Type B pancreatic cell (in vitro differentiated cells): ENCODE measurements around the gene CGNL1. TPM values are rescaled to one million over a fixed set of nuclear protein-coding genes. Genes with fewer than 3 reads are reported as not detected.

Source experiments
- DNase-seq: peaks from one replicate; pipeline ENCODE4 v3.0.0; 2021; ENCODE audit warnings: mixed read lengths; ENCODE audit not compliant: unreplicated experiment; ENCODE audit errors: extremely low spot score
- H3K27ac Mint-ChIP-seq: 2 replicates; pipeline ENCODE4 v1.8.0; 2021; ENCODE audit warnings: mild to moderate bottlenecking, mixed read lengths
- H3K27me3 Mint-ChIP-seq: 2 replicates; pipeline ENCODE4 v1.8.0; 2021; ENCODE audit warnings: mixed read lengths
- H3K36me3 Mint-ChIP-seq: 2 replicates; pipeline ENCODE4 v1.8.0; 2021; ENCODE audit warnings: mixed read lengths
- H3K4me1 Mint-ChIP-seq: one replicate; pipeline ENCODE4 v1.8.0; 2021; ENCODE audit warnings: mixed read lengths; ENCODE audit not compliant: unreplicated experiment
- H3K4me3 Mint-ChIP-seq: 2 replicates; pipeline ENCODE4 v1.8.0; 2021; ENCODE audit warnings: mild to moderate bottlenecking, mixed read lengths
- H3K9me3 Mint-ChIP-seq: 2 replicates; pipeline ENCODE4 v1.8.0; 2021; ENCODE audit warnings: mixed read lengths
- total RNA-seq: library from RNA; stranded (reverse); gene quantifications from 2 replicates; pipeline ENCODE4 v1.2.1, GENCODE V29; 2021; ENCODE audit warnings: low replicate concordance
- TF ChIP-seq, protein P1 (sequence below): fragments of 200-600 bp; sonication (generic); conservative IDR thresholded peaks from 2 replicates; pipeline ENCODE4 v1.5.0; 2021; ENCODE audit warnings: antibody characterized with exemption, mild to moderate bottlenecking

The CGNL1 gene
- total RNA-seq, 1 donor from 2014 or later: 11.8 TPM

DNA sequence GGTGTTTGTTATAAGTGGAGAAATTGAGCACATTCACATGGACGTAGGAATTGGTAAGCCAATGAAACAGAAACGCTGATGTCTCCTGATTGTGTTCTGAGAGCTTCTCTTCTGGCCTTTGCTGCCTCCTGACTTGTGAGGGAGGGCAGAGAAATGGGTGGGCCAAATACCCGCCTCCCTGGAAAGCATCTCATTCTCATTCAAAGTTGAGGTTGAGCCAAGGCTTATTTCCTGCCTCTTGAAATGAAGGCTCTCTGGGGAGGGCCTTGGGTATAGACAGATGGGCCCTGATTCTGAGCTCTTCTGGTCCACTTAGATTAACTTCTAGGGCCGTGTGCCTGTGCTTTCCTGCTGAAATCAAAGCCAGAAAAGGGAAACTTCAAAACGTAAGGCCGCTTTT, 158.0 kb downstream of the CGNL1 start:
- no peak overlapping the region for H3K4me3 Mint-ChIP-seq
- no peak for DNase-seq
- H3K27me3 Mint-ChIP-seq: no peaks in the 10 kb centered on the region
- no peaks in the 10 kb centered on the region for H3K9me3 Mint-ChIP-seq
- no peak overlapping the region for H3K27ac Mint-ChIP-seq
- TF ChIP-seq, protein P1, sequence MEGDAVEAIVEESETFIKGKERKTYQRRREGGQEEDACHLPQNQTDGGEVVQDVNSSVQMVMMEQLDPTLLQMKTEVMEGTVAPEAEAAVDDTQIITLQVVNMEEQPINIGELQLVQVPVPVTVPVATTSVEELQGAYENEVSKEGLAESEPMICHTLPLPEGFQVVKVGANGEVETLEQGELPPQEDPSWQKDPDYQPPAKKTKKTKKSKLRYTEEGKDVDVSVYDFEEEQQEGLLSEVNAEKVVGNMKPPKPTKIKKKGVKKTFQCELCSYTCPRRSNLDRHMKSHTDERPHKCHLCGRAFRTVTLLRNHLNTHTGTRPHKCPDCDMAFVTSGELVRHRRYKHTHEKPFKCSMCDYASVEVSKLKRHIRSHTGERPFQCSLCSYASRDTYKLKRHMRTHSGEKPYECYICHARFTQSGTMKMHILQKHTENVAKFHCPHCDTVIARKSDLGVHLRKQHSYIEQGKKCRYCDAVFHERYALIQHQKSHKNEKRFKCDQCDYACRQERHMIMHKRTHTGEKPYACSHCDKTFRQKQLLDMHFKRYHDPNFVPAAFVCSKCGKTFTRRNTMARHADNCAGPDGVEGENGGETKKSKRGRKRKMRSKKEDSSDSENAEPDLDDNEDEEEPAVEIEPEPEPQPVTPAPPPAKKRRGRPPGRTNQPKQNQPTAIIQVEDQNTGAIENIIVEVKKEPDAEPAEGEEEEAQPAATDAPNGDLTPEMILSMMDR: no peak
- peaks cover 39% of the 10 kb centered on the region for H3K4me1 Mint-ChIP-seq
- peaks cover 9% of the 10 kb centered on the region for H3K36me3 Mint-ChIP-seq

DNA sequence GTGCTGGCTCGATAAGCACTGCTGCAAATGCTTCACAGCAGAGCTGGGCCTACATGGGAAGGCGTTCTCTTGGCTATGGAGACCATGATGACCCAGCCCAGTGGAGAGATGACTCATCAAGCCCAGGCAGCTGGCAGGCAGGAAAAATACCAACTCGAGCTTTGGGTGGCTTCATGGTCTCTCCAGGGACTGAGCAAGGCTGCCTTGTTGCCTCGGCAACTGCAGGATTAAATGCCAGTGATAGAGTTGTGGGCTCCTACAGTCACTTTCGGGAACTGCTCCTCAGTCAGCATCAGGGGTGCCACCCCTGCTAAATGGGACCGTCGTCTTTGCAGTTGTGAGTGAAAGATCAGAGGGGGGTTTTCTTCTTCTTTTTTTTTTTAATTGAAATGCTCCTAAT, 160.8 kb downstream of the CGNL1 start:
- Mint-ChIP-seq H3K4me1 (peaks cover 32% of the 10 kb centered on the region), H3K27me3 (no peaks in the 10 kb centered on the region), H3K4me3 (no peak overlapping the region), H3K27ac (no peak overlapping the region), H3K36me3 (peaks cover 15% of the 10 kb centered on the region), H3K9me3 (no peaks in the 10 kb centered on the region)
- DNase-seq: no peak
- TF ChIP-seq, protein P1: peak; percentile 12

DNA sequence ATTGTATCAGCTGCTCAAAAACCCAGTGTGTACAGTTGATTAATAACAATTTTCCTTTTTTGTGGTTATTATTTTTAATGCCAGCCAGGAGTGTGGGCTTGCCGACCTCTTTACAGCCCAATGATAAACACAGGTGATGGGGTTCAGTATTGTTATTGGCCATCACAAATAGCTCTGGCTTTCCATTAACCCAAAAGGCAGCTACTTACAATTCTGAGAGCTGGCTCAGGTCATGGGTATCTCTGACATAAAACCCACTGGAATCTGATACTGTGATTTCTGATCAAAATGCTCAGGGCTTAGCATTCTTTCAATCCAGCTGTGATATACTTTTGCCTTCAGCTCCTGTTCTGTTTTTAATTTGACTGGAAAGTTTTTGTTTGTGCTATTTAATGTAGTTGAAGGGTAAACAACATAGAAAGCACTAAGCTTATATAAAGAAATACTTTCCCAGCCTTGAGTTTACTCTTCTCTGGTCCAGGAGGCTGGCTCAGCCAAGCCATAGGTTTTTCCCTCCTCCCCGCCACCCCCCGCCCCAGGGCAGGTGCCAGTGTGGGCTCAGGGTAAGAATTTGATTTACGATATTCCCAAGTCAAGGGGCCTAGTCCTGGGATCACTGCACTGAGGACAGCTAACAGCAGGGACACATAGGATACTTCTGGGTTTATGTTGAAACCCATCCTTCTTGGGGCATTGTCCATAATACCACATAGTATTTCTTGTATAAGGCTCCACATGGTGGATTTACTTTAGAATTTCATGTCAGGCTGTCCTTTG, 161.4 kb downstream of the CGNL1 start:
- H3K27me3 Mint-ChIP-seq: no peaks in the 10 kb centered on the region
- H3K27ac Mint-ChIP-seq: no peak overlapping the region
- H3K4me3 Mint-ChIP-seq: no peak overlapping the region
- DNase-seq: no peak
- TF ChIP-seq, protein P1: no peak
- peaks cover 15% of the 10 kb centered on the region for H3K36me3 Mint-ChIP-seq
- no peaks in the 10 kb centered on the region for H3K9me3 Mint-ChIP-seq
- H3K4me1 Mint-ChIP-seq: peaks cover 28% of the 10 kb centered on the region

DNA sequence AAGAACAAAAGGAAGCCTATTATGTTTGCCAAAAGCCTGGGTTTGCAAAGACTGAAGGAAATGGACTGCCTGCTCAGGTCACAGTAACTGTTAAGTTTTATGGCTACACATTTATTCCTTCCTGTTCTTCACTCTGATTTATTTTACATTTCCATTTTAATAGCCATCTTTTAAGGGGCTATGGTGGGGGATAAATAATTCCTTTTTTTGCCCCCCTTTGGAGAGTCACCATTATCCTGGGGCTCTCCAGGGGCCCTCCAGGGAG, 161.9 kb downstream of the CGNL1 start:
- Mint-ChIP-seq H3K9me3 (no peaks in the 10 kb centered on the region), H3K27ac (no peak overlapping the region), H3K4me1 (peaks cover 24% of the 10 kb centered on the region), H3K4me3 (no peak overlapping the region), H3K27me3 (no peaks in the 10 kb centered on the region), H3K36me3 (peaks cover 15% of the 10 kb centered on the region)
- DNase-seq: no peak
- TF ChIP-seq, protein P1: no peak

DNA sequence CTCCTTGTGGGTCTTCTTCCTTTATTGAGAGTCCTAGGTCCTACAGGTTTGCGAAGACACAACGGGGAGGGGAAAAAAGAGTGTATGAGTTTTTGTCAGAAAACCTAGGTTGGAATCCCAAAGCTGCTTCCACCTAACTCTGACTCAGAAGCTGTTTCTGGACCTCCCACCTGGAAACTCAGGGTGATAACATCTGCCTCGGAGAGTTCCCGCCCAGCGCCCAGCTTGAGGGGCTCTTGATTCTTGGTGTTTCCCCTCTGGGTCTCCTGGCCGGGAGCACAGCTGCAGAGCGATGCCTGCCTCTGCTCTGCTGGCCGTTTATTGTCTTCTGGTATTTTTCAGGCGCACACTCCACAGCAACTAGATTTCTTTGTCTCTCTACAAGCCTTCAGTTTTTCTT, 162.5 kb downstream of the CGNL1 start:
- no peak for DNase-seq
- Mint-ChIP-seq H3K27ac (no peak overlapping the region), H3K27me3 (no peaks in the 10 kb centered on the region), H3K9me3 (no peaks in the 10 kb centered on the region), H3K36me3 (peaks cover 15% of the 10 kb centered on the region), H3K4me1 (peaks cover 24% of the 10 kb centered on the region), H3K4me3 (no peak overlapping the region)
- TF ChIP-seq, protein P1: no peak
